ENCODE data around the gene DUOXA2.

Gene DUOXA2

GRCh38 chr15:45138814-45139765, 25.0 kb downstream of the DUOXA2 start:
- Histone ChIP-seq H3K4me3 (ENCODE audit: low read depth, low read length) (no peak overlapping the region), H3K36me3 (ENCODE audit: control insufficient read depth in 2 of 2, insufficient read depth in 1 of 2, low read length in 2 of 2) (no peaks in the 10 kb centered on the region), H3K9me3 (ENCODE audit: control insufficient read depth, insufficient read depth, low read depth, low read length) (no peaks in the 10 kb centered on the region), H3K4me1 (ENCODE audit: control insufficient read depth, insufficient read depth, low read length) (no peaks in the 10 kb centered on the region; the same call in 1 of the 2 replicates), H3K27ac (ENCODE audit: extremely low read depth, low read depth, low read length) (no peak overlapping the region)
- ChIA-PET CTCF (interaction anchor here (0.6 to 1.6 kb wide), 3 partner anchors 12 to 287 kb away, joined by 3 to 9 read pairs (median 4); no protein-coding TSS in a partner anchor), POLR2A (no interaction called here)
- TF ChIP-seq, protein P1, sequence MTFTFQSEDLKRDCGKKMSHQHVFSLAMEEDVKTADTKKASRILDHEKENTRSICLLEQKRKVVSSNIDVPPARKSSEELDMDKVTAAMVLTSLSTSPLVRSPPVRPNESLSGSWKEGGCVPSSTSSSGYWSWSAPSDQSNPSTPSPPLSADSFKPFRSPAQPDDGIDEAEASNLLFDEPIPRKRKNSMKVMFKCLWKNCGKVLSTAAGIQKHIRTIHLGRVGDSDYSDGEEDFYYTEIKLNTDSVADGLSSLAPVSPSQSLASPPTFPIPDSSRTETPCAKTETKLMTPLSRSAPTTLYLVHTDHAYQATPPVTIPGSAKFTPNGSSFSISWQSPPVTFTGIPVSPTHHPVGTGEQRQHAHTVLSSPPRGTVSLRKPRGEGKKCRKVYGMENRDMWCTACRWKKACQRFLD (tag by site-specific recombination; IDR thresholded peaks at IDR 0.05) = no peak
- TF ChIP-seq, protein P2, sequence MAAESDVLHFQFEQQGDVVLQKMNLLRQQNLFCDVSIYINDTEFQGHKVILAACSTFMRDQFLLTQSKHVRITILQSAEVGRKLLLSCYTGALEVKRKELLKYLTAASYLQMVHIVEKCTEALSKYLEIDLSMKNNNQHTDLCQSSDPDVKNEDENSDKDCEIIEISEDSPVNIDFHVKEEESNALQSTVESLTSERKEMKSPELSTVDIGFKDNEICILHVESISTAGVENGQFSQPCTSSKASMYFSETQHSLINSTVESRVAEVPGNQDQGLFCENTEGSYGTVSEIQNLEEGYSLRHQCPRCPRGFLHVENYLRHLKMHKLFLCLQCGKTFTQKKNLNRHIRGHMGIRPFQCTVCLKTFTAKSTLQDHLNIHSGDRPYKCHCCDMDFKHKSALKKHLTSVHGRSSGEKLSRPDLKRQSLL (tag by site-specific recombination; IDR thresholded peaks at IDR 0.05) = no peak
- TF ChIP-seq KLF7 (tag by site-specific recombination; IDR thresholded peaks at IDR 0.05; ENCODE audit: borderline replicate concordance) = no peak

- POLR2A ChIA-PET = no interaction called here
- H3K27ac ChIP-seq (ENCODE audit: extremely low read depth, low read depth, low read length) = no peak overlapping the region
- H3K9me3 ChIP-seq (ENCODE audit: control insufficient read depth, insufficient read depth, low read depth, low read length) = no peaks in the 10 kb centered on the region
- TF ChIP-seq ZNF501 (tag by site-specific recombination; IDR thresholded peaks at IDR 0.05) (no peak), ZNF555 (tag by site-specific recombination; conservative IDR thresholded peaks at IDR 0.05) (no peak), ZNF518A (tag by site-specific recombination; conservative IDR thresholded peaks at IDR 0.05; ENCODE audit: low read depth) (no peak), ZNF202 (tag by site-specific recombination; IDR thresholded peaks at IDR 0.05; ENCODE audit: borderline replicate concordance) (no peak), ZNF394 (tag by site-specific recombination; IDR thresholded peaks at IDR 0.05; ENCODE audit: borderline replicate concordance) (no peak), ZNF529 (tag by site-specific recombination; IDR thresholded peaks at IDR 0.05; ENCODE audit: insufficient replicate concordance) (no peak), ZNF350 (tag by site-specific recombination; IDR thresholded peaks at IDR 0.05) (no peak), ZNF426 (tag by site-specific recombination; IDR thresholded peaks at IDR 0.05) (no peak), ZFP69B (tag by site-specific recombination; IDR thresholded peaks at IDR 0.05) (no peak), ZNF10 (tag by site-specific recombination; IDR thresholded peaks at IDR 0.05) (no peak), ZNF610 (tag by site-specific recombination; IDR thresholded peaks at IDR 0.05; ENCODE audit: borderline replicate concordance) (no peak), IKZF3 (tag by site-specific recombination; IDR thresholded peaks at IDR 0.05) (no peak), ZNF391 (tag by site-specific recombination; IDR thresholded peaks at IDR 0.05; ENCODE audit: borderline replicate concordance, low read depth) (no peak)
- H3K36me3 ChIP-seq (ENCODE audit: control insufficient read depth in 2 of 2, insufficient read depth in 1 of 2, low read length in 2 of 2) = no peaks in the 10 kb centered on the region
- CTCF ChIA-PET = interaction anchor here (0.6 to 1.6 kb wide), 3 partner anchors 13 to 287 kb away, joined by 3 to 9 read pairs (median 4); no protein-coding TSS in a partner anchor
- no peak overlapping the region for H3K4me3 ChIP-seq (ENCODE audit: low read depth, low read length)
- H3K4me1 ChIP-seq (ENCODE audit: control insufficient read depth, insufficient read depth, low read length) = no peaks in the 10 kb centered on the region; the same call in 1 of the 2 replicates
These were observed 25.6 kb downstream of the DUOXA2 start for GRCh38 chr15:45139770-45140169.

Measured in HEK293 (cell line).